ENCODE measurements around the gene TNS1.
A peak's percentile ranks its signal among the peaks of the same experiment; 100 is the strongest.

Gene TNS1

DNA sequence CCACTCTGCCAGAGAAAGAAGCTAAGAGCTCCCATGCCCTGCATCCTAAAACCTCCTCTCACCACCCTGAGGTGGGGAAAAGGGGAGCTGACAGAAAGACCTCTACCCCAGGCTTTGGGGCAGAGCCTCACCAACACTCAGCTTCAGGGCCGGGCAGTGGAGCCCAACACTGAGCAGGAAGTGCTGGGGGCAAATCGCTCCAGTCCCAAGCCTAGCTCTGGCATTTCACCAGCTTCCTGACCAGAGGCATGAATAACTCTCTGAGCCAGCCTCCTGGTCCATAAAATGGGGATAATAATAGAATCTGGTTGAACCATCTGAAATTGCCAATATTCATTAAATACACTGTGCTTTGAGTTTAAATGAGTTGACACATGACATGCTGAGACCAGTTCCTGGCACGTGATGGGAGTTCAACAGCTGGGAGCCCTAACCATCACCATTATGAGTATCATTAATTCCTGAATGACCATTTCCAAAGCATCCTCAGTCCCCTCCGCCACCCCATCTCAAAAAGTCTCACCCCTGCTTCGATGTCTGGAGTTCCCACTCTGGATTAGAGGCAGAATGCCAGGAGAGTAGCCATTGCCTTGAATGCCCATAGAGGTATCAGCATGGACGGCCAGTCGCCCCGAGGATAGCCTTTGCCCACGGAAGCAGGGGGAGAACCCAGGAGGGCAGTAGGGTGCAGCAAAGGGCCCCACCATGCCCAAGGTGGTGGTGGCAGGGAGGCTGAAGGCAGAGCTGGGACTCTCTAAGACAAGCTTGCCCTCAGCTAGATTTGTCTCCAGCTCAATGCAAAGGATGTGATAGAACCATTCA, 153.4 kb downstream of the TNS1 start:
- DNase-seq (ENCODE audit: low read depth, low spot score) = no peak
- H3K4me3 ChIP-seq (ENCODE audit: low read length) = no peak overlapping the region

DNA sequence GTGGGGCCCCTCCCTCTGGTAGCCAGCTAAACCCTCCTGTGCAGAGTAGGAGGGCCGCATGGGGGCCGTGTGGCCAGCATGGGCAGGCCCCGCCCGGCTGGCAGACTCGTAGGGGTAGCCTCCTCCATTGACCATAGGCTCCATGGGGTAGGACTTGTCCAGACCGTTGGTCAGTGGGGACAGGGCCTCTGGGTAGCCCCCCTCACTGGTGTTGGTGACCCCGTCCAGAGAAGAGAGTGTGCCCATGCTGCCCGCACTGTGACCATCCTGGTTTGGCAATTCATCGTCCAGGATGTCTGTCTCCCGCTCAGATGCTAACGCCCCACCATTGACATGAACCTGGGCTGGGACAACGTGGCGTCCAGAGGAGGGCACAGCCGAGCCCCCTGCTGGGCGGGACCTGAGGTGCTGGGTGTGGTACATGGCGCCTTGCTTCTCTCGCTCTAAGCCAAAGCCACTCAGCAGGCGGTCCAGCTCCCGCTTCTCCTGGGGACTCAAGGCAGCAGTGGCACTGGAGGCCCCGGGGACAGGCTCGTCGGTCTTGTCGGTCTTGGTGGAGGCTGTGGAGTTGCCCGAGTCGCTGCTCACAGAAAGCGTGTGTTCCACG, 154.3 kb downstream of the TNS1 start:
- no peak overlapping the region for H3K4me3 ChIP-seq (ENCODE audit: low read length)

GRCh38 chr2:217847552-217848350, 155.0 kb downstream of the TNS1 start:
- no peak for DNase-seq (ENCODE audit: low read depth, low spot score)
- H3K4me3 ChIP-seq (ENCODE audit: low read length) = no peak overlapping the region

More for the DNA sequence above, 154.3 kb downstream of the TNS1 start:
- DNase-seq (ENCODE audit: low read depth, low spot score) = no peak

DNA sequence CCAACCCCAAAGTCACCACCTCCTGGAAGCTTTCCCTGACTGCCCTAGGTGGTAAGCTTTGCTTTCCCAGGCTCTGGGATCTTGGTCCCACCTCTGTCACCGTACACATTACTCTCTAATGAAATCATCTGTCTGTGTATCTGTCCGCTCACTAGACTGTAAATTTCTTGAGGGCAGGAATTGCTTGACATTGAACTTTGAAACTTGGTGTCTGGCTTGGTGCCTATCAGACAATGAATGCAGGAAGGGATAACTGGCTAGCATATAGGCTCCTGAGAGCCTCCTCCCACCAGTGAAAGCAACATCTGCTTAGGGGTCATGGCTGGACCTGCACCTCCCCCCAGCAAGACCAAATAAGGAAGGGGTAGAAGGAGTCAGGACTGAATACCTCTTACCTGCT, 155.7 kb downstream of the TNS1 start:
- DNase-seq (ENCODE audit: low read depth, low spot score) = no peak
- H3K4me3 ChIP-seq (ENCODE audit: low read length) = no peak overlapping the region

DNA sequence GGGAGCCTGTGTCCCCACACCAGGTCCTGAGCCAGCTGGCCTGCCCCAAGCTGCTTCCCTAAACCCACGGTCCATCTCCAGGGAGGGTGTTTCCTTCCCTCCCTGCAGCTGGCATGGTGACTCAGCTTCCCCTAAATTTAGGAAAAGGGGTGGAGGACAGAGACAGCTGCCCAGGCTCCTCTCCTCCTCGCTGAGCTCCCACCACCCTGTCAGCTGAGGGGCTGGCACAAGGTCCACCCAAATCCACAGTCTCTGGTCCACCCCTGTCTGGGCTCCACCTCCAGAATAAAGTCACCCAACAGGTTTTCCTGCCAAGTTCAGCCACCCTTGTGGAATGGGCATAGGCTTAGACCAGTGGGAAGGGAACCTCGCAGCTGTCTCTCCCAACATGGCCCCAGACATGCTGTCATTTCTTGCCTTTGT, 156.5 kb downstream of the TNS1 start:
- H3K4me3 ChIP-seq (ENCODE audit: low read length) = no peak overlapping the region
- DNase-seq (ENCODE audit: low read depth, low spot score) = no peak

DNA sequence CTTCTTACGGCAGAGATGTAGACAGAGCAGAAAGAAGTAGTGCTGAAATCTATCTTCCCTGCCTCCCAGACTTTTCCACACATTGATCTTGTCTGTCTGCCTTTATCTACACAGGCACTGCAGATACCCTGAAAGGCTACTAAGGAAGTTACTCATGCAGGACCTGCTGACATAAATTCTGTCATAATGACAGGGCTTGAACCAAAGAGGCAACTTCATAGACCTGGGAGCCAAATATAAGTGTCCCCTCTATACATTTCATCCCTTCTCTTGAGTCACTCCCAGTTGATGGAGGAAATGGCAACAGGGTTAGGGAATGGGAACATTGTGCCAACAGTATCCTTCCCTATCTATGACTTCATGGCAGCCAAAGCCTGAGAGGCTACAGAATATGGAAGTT, 157.5 kb downstream of the TNS1 start:
- DNase-seq (ENCODE audit: low read depth, low spot score) = no peak
- H3K4me3 ChIP-seq (ENCODE audit: low read length) = no peak overlapping the region

- no peak overlapping the region for H3K4me3 ChIP-seq (ENCODE audit: low read length)
- DNase-seq (ENCODE audit: low read depth, low spot score) = no peak
These were observed 158.1 kb downstream of the TNS1 start for GRCh38 chr2:217844696-217845095.

- no peak for DNase-seq (ENCODE audit: low read depth, low spot score)
- H3K4me3 ChIP-seq (ENCODE audit: low read length) = no peak overlapping the region
These were observed 159.5 kb downstream of the TNS1 start for GRCh38 chr2:217843324-217843723.

GRCh38 chr2:217842017-217842416, 160.8 kb downstream of the TNS1 start:
- no peak overlapping the region for H3K4me3 ChIP-seq (ENCODE audit: low read length)
- no peak for DNase-seq (ENCODE audit: low read depth, low spot score)

- no peak overlapping the region for H3K4me3 ChIP-seq (ENCODE audit: low read length)
- no peak for DNase-seq (ENCODE audit: low read depth, low spot score)
These were observed 162.3 kb downstream of the TNS1 start for GRCh38 chr2:217840522-217840921.

- DNase-seq (ENCODE audit: low read depth, low spot score) = no peak
- H3K4me3 ChIP-seq (ENCODE audit: low read length) = no peak overlapping the region
These were observed 163.1 kb downstream of the TNS1 start for GRCh38 chr2:217839750-217840107.

- DNase-seq (ENCODE audit: low read depth, low spot score) = no peak
These were observed 163.6 kb downstream of the TNS1 start for GRCh38 chr2:217839073-217839749.

GRCh38 chr2:217838409-217838831, 164.4 kb downstream of the TNS1 start:
- no peak overlapping the region for H3K4me3 ChIP-seq (ENCODE audit: low read length)
- no peak for DNase-seq (ENCODE audit: low read depth, low spot score)

More at GRCh38 chr2:217839073-217839749, 163.6 kb downstream of the TNS1 start:
- no peak overlapping the region for H3K4me3 ChIP-seq (ENCODE audit: low read length)

DNA sequence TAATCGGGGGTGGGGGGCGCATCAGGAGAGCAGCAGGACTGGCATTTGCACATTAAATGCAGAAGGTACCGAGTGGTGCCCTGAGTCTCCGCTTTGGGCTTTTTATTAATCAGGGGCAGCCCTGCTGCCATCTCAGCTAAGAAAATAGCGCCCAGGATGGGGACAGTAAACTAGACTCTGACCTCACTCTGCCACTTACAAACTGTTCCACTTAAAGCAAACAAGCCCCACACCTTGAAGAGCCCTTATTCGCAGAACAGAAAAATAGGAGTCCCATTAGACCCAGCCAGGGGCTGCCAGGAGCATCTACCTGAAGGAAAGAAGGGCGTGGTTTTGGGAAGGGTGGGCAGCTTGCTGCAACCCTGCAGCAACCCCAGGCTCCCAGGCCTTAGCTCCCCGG, 165.3 kb downstream of the TNS1 start:
- no peak overlapping the region for H3K4me3 ChIP-seq (ENCODE audit: low read length)
- no peak for DNase-seq (ENCODE audit: low read depth, low spot score)

- no peak overlapping the region for H3K4me3 ChIP-seq (ENCODE audit: low read length)
- DNase-seq (ENCODE audit: low read depth, low spot score) = peak; percentile 5
These were observed 165.8 kb downstream of the TNS1 start for GRCh38 chr2:217836901-217837491.

- no peak overlapping the region for H3K4me3 ChIP-seq (ENCODE audit: low read length)
- no peak for DNase-seq (ENCODE audit: low read depth, low spot score)
These were observed 166.6 kb downstream of the TNS1 start for GRCh38 chr2:217835931-217836891.

- DNase-seq (ENCODE audit: low read depth, low spot score) = no peak
- no peak overlapping the region for H3K4me3 ChIP-seq (ENCODE audit: low read length)
These were observed 167.9 kb downstream of the TNS1 start for GRCh38 chr2:217834744-217835513.
